Activated CD8-positive, alpha-beta memory T cell treated with anti-CD3 and anti-CD28 coated beads for 4 hours (primary cell): ENCODE results near the gene POLR2J.
"Not testable (repeated sequence)": the region's sequence is repeated elsewhere in the genome, so short reads cannot be mapped to it uniquely, and the experiment has no call there.

ENCODE experiments used
- DNase-seq, 2 donors: peaks; one replicate each; pipeline ENCODE4 v3.0.0-alpha.2; 2020; ENCODE audit warnings: low read depth in 2 of 2

Gene POLR2J

DNA sequence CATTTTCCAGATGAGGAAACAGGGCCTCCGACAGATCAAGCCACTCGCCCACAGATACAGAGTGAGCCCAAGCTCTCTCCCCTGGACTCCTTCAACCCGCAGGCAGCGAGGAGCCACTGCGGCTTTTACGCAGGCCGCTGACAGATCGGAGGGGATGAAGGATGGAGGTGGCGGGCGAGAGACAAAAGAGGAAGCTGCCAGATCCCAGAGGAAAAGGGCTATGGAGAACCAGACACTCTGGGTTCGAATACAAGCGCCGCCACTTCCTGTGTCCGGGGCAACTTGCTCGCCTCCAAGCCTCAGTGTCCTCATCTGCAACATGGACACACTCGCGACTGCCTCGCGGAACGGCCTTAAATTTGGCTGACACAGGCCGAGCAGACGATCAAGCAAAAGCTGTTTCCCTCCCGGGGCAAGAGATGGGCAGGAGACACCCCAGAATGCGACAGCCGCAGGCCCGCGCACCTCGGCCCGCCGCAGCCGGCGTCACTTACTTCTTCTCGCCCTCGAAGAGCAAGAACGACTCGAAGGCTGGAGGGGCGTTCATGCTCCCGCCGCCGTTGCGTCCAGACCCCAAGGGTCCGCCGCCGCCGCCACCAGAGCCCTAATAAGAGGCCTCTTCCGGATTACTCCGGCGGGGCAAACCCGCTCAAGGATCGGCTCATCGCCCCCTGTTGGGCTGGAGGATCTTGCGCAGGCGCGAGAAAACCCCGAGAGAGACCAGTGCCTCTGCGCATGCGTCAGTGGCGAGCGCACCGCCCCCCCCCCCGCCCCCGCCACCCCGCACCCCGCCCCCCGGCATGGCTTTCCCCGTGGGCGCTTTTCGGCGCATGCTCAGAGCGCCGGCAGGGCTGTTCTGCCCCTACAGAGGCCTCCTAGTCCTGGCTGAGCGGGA, at the start of gene POLR2J:
TSS of gene POLR2J (minus strand) at position 609 of the 895 bp plus-strand sequence. CDS start at position 547, 62 bp downstream.
- peak; percentile 82 to 98 for DNase-seq

DNA sequence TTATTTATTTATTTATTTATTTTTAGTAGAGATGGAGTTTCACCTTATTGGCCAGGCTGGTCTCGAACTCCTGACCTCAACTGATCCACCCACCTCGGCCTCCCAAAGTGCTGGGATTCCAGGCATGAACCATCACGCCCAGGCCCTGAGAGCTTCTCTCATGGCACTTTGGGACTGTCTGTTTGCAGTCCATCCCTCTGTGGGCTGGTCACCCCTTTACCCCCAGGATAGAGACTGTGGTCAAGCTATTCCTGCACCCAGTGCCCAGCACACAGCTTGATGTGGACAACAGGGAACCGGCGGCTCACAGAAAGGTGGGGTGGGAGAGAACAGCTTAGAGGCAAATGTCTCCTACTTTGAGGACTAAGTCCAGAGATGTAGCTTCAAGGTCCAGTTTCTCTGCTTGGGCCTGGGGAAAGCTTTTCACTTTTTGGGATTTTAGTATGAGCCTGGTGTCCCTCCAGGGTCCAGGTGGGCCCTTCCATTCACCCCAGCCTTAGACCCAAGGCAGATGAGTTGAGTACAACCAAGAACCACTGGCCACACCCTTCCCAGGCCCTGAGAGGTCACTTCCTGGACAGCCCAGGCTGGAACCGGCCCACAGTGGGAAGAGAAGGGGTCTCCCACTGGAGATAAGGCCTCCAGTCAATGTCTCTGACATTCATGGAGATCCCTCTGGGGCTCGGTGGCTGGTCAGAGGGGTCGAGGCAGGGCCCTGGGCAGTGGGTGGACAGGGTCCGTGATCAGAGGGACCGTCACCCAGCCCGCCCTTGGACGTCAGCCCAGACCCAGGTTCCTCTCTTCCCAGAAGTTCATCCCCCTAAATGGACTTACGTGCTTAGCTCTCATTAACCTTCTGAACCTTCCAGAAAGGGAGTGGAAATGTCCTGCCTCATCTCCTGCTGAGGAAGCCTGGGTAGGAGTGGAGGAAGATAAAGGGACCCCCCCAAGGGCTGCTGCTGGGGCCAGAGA, 49.4 kb upstream of the POLR2J start:
- DNase-seq, result not testable (repeated sequence)

GRCh38 chr7:102527182-102527581, 48.5 kb upstream of the POLR2J start:
- not testable (repeated sequence) for DNase-seq

DNA sequence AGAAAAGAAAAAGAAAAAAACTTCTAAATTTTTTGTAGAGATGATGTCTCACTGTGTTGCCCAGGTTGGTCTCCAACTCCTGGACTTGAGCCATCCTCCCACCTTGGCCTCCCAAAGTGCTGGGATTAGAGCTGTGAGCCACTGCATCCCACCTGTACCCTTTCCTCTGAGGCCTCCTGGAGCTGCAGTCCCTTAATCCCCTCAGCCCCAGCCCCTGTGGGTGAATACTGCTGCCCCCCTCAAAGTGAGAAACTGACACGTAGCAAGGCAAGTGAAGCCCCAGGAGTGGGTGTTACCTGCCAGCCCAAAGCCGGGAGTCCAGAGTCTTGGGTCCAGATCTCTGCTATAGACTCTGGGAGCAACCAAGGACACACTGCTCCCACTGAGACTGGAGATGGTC, 46.1 kb upstream of the POLR2J start:
- not testable (repeated sequence) for DNase-seq

DNA sequence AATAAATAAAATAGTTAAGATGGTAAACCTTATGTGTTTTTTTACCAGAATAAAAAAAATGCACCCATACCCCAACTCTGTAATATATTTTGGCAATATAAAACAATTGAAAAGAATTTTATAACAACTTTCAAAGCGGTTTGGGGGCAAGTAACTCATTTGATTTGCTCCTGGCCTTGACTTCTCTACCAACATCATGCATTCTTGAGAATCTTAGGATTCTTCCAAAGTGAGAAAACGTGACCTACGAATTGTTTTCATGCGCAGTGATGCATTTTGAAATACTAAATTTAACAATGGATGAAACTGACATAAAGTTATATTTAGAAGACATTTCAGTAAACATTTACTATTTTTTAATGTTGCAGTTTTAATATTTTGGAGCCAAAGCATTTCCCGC, 42.1 kb upstream of the POLR2J start:
- not testable (repeated sequence) for DNase-seq

DNA sequence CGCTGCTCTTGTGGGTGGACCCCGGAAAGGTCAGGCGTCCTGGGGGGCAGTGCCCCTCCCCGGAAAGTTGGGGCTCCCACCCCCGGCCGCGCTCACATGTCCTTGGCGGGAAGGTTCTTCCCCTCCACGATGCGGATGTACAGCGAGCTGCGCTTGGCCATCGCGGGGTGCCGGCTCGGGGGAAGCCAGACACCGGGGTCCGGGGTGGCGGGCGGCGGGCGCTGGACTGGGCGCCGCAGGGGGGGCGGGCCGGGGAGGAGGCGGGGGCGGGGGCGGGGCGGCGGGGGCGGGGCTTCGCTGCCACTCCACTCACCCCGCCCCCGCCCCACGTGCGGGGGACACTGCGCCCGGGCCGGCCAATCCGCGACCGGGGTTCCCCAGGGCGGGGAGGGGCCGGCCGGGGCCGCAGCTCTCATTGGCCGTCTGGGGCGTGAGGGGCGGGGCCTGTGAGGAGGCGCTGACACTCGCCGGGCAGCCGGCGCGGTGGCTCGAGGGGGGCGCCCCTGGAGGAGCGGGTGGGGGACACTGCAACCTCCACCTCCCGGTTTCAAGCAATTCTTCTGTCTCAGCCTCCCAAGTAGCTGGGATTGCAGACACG, 38.9 kb upstream of the POLR2J start, which contains the start of gene RASA4B:
TSS of gene RASA4B (minus strand) at position 228 of the 598 bp plus-strand sequence. CDS start at position 161, 67 bp downstream.
- DNase-seq, result not testable (repeated sequence)

DNA sequence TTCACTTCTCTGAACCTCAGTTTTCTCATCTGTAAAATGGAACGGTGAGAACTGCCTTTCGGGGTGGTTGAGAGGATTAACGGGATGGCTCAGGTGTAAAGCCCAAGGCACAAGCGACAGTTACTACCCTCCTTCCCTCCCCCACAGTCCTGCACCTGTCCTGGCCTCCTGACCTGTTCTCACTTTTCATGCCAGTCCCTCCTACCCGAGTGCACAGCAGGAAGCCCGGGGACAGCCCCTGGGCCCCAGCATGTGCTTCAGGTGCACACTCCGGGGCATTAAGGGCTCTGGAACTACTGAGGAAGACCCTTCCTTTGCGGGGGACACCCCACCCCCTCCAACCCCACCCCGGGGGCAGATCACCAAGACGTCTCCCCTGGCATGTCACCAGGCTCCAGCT, 38.2 kb upstream of the POLR2J start:
- not testable (repeated sequence) for DNase-seq

DNA sequence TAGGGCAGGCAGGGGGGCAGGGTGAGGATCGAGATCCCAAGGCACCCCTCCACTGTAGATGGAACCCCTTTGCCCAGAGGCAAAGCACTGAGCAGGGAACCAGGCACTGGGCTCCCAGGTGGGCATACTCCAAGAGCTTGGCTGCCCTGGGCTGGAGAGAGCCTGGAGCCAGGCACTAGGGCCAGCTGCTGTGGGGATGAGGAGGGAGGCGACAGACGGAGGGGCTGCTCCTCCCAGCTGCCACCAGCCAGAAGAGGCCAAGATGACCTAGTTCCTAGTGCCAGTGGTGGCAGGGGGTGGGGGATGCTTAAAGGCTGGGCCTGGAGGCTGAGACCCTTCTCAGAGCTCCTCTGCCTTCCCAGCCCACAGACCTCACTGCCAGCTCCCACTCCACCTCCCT, 37.2 kb upstream of the POLR2J start:
- DNase-seq, result not testable (repeated sequence)

GRCh38 chr7:102514881-102515721, 36.4 kb upstream of the POLR2J start:
- not testable (repeated sequence) for DNase-seq

DNA sequence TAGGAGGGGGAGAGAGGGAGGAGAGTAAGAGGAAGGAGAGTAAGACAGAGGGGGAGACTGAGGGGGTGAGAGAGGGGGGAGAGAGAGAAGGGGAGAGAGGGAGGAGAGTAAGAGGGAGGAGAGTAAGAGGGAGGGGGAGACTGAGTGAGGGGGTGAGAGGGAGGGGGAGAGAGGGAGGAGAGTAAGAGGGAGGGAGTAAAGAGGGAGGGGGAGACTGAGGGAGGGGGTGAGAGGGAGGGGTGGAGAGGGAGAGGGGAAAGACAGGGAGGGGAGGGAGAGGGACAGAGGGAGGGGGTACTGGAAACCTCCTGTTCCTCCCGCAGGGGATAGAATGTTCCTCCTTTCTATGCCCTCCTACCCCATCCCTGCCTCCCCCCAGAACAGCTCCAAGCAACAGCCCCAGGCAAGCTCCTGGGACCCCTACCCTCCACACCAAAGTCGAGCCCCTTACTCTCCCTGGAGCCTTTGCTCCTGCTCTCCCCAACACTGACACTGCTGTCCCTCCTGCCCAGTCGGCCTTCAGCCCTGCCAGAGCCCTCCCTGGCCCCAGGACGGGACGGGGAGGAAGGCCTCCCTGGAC, 34.0 kb upstream of the POLR2J start:
- not testable (repeated sequence) for DNase-seq

DNA sequence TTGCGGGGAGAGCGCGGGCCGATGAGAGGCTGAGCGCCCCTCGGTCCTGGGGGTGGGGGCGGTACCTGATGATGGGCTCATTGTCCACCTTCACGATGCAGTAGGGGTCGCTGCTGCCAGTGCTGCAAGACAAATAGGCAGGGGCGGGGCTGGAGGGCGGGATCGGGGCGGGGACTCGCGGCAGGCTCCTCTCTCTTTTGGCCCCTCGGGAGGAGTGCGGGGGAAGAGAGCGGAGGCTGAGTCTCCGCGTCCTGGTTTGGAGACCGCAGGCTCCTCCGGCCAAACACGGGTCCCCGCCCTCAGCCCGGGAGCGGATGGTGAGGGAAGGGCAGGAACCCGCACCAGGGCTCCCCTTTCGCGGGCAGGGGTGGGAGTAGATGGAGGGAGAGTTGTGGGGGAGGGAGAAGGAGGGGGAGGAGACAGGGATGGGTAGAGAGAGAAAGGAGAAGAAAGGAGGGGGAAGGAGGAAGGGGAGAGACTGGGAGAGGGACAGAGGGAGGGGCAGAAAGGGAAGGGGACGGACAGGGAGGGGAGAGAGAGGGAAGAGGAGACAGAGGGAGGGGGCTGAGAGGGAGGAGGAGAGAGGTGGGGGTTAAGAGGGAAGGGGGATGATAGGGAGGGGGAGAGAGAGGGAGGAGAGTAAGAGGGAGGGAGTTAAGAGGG, 33.3 kb upstream of the POLR2J start:
- DNase-seq, result not testable (repeated sequence)

DNA sequence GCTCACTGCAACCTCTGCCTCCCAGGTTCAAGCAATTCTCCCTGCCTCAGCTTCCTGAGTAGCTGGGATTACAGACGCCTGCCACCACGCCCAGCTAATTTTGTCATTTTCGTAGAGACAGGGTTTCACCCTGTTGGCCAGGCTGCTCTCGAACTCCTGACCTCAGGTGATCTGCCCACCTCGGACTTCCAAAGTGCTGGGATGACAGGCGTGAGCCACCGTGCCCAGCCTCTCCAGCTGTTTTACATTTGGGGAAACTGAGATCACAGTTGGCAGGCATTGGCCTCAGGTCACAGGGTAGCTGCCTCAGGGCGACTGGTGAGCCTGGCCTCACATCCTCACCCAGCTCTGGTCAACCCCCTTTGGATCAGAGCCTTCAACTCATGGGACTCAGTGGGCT, 31.9 kb upstream of the POLR2J start:
- not testable (repeated sequence) for DNase-seq

GRCh38 chr7:102507410-102508088, 28.8 kb upstream of the POLR2J start:
- not testable (repeated sequence) for DNase-seq

DNA sequence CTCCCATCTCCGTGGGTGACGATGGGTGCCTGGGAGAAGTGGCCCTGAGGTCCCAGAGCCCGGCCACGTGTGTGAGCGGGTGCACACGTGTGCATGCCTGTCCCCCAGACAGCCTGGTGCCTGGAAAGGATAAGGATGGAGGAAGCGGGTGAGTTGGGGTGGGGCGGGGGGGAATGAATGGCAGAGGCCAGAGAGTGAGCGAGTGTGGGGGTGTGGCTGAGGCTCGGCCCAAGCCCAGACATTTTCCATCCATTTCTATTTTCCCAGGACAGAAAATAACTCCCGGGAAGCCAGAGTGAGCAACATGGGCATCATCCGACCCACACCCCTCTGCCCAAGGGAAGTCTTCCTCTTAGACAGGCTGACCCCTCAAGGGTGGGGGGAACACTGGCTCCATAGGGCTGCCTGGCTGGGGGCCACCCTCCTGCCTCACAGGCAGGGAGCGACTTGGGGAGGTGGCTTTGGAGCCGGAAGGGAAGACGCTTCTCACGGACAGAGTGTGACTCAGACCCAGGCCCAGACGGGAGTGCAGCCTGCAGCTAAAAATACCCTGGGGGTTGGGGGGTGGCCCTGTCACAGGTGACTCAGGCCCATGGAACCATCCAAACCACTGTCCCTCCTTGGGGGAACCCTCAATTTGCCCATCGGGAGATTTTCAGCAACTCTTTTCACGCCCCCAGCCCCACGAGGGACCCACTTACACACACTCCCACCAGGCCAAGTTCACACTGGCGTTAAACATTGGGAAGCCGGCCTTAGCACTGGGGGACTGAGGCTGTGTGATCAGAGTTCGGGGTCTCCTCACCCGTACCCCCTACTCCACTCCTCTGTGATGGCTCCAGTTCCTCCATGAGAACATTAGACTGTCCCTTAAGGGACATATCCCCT, 26.8 kb upstream of the POLR2J start:
- DNase-seq, result not testable (repeated sequence)

GRCh38 chr7:102503141-102503540, 24.4 kb upstream of the POLR2J start:
- DNase-seq, result not testable (repeated sequence)

DNA sequence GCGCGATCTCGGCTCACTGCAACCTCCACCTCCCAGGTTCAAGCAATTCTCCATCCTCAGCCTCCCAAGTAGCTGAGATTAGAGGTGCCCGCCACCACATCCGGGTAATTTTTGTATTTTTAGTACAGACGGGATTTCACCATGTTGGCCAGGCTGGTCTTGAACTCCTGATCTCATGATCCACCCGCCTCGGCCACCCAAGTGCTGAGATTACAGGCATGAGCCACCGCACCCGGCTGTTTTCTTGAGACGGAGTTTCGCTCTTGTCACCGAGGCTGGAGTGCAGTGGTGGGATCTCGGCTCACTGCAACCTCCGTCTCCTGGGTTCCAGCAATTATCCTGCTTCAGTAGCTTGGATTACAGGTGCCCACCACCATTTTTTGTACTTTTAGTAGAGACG, 19.6 kb upstream of the POLR2J start:
- not testable (repeated sequence) for DNase-seq

GRCh38 chr7:102497308-102497707, 18.6 kb upstream of the POLR2J start:
- DNase-seq, result not testable (repeated sequence)

DNA sequence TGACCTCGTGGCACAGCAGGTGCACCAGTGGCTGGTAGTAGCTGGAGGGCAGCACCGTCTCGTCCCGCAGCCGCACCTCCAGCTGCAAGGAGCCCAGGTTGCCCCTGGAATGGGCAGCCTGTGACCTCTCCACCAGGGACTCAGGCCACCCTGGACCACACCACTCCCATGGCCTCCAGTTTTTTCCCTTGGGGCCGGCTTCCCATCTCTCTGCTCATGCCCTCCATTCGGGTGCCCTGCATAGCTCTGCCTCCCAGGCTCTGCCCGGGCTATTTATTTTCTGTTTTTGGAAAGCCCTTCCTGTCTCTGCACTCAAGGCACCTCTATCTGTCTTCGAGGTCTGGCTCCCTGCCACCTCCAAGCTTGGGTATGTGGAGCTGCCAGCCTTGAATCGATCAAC, 18.1 kb upstream of the POLR2J start:
- not testable (repeated sequence) for DNase-seq
